GM12801 (cell line): Measurements from ENCODE around the gene SLC1A4.

Experiments used
- TF ChIP-seq, protein P1 (sequence below): IDR thresholded peaks from one replicate; pipeline ENCODE4 v1.5.1; 2011; ENCODE audit warnings: control low read depth; ENCODE audit not compliant: insufficient read length; ENCODE audit errors: extremely low read depth

SLC1A4 gene

DNA sequence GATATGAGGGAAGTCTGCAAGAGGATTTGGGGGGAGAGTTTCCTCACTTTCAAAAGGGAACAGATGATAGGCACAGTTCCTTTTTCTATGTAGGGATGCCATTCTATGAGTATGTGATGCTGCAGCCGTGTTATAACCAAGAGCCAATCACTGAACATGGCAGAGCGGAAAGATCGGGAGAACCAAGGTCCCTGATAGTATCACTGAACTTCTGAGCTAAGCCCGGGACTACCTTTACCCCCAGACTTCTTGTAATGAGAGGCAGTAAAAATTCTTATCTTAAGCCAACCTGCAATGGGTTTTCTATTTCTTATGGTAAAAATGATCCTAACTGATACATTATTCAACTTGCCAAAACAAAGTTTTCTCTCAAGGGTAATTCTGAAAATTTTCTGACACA lies 21.6 kb upstream of the SLC1A4 start:
- TF ChIP-seq, protein P1, sequence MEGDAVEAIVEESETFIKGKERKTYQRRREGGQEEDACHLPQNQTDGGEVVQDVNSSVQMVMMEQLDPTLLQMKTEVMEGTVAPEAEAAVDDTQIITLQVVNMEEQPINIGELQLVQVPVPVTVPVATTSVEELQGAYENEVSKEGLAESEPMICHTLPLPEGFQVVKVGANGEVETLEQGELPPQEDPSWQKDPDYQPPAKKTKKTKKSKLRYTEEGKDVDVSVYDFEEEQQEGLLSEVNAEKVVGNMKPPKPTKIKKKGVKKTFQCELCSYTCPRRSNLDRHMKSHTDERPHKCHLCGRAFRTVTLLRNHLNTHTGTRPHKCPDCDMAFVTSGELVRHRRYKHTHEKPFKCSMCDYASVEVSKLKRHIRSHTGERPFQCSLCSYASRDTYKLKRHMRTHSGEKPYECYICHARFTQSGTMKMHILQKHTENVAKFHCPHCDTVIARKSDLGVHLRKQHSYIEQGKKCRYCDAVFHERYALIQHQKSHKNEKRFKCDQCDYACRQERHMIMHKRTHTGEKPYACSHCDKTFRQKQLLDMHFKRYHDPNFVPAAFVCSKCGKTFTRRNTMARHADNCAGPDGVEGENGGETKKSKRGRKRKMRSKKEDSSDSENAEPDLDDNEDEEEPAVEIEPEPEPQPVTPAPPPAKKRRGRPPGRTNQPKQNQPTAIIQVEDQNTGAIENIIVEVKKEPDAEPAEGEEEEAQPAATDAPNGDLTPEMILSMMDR, result no peak

DNA sequence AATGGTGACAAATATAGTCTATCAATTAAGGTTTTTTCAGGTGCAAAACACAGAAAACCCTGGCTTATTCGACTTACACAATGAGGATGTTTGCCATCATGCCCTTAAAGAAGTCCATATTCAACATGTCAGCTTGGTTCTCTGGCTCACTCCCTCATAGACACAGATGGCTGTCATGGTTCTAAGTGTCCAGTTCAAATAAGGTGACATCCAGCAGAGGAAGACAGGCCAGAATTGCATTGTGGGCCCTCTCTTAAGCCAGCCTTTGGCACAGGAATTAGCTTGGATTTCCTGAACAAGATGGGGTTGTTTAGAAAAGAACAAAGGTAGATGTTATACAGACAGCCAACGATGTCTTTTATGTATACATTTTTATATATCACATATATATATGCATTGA lies 18.7 kb upstream of the SLC1A4 start:
- TF ChIP-seq, protein P1, result no peak

DNA sequence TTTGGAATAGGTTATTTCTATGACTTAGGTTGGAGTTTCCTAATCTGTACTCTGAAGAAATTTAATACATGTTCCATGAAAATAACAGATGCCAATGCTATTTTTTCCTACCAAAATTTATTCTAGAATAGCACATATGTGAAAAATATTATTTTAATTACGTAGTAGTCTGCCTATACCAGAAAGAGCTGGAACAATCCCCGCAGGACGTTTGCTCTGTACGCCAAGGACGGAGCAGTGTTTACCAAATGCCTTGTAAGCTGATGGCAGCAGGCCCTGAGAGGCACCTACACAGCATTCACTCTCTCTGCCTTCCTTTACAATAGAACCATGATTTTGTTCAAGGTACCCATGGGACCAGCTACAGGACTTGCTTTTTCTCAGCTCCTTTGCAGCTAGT lies 16.8 kb upstream of the SLC1A4 start:
- TF ChIP-seq, protein P1, result no peak

DNA sequence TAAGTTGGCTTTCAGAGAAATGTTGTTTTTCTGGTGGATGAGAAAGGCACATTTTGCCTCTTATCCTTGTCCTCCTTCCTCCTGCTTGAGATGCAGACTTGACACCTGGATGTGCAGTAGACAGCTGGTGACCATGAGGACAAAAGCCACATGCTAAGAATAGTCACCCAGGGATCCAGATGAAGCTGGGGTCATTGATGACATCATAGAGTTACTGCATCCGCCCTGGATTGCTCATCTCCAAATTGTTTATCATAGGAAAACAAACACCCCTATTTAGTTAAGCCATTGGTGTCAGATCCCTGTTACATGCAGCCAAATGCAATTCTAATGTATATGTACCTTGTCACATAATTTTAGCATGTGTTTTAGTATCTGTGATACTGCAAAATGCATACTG lies 16.3 kb upstream of the SLC1A4 start:
- TF ChIP-seq, protein P1, result no peak

DNA sequence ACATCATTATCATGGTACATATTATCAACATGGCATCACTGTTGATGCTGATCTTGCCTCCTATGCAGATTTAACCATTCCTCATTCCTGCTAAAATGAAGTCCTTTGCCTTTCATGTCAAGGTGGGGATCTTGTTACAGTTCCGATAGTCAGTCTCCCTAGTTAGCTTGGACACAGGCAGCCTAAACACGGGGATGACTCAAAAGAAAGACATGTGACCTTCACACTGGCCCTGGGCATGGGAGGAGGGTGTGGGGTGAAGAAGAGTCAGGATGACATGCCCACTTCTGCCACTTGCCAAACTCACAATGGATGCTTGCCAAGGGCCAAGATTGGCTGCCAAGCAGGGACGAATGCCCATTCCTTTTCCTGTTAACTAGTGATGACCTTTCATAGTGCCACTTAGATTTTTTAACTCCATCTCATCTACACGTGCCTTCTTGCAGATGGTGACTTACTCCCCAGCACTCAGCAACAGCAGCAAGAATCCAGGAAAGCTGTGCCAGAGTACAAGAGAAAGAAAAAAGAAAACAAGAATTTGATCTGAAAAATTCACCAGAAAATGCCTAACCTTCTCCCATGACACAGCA lies 13.9 kb upstream of the SLC1A4 start:
- TF ChIP-seq, protein P1, result no peak

DNA sequence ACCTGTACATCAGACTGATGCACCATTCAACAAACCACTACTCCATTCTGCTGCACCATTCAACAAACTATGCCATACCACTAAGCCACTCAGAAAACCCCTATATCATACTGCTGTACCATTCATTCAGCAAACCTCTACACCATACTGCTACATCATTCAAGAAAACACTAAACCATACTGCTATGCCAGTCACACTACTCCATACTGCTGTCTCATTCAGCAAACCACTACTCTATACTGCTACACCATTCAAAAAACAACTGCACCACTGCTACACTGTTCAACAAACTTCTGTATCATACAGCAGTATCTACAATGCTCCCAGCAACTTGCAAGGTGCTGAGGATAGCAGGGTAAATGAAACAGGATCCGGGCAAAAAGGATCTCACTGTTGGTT lies 12.9 kb upstream of the SLC1A4 start:
- TF ChIP-seq, protein P1, result no peak

DNA sequence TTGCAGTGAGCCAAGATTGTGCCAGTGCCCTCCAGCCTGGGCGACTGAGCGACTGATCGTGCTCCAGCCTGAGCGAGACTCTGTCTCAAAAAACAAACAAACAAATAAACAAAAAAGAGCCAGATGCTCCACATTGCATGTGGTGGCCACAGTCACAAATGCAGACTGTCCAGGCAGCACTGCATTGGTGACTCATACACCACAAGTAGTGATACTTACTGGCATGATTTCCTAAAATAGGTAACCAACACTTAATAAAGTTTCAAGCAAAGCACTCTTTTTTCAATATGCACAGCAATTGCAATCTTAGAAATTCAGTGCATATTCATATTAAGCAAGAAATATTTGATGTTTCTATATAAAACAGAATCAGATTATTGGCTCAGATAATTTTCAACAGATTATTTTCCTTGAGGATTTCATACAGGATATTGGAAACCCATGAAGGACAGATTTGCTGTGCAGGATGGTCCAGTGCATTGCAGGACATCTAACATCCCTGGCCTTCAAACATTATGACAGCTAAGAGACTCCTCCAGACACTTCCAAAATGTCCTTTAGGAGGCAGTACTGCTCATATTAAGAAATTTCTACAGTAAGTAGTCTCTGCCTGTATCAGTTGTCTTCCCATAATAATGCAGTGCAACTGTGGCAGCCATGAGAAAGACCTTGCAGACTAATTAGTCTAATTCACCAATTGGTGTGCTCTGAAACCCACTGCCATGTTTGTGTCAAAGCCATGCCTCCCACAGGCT lies 10.5 kb upstream of the SLC1A4 start:
- TF ChIP-seq, protein P1, result no peak
